Measurements from ENCODE around the gene APOA1.

- TF ChIP-seq, protein P1, sequence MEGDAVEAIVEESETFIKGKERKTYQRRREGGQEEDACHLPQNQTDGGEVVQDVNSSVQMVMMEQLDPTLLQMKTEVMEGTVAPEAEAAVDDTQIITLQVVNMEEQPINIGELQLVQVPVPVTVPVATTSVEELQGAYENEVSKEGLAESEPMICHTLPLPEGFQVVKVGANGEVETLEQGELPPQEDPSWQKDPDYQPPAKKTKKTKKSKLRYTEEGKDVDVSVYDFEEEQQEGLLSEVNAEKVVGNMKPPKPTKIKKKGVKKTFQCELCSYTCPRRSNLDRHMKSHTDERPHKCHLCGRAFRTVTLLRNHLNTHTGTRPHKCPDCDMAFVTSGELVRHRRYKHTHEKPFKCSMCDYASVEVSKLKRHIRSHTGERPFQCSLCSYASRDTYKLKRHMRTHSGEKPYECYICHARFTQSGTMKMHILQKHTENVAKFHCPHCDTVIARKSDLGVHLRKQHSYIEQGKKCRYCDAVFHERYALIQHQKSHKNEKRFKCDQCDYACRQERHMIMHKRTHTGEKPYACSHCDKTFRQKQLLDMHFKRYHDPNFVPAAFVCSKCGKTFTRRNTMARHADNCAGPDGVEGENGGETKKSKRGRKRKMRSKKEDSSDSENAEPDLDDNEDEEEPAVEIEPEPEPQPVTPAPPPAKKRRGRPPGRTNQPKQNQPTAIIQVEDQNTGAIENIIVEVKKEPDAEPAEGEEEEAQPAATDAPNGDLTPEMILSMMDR (IDR thresholded peaks at IDR 0.05), result no peak
- TF ChIP-seq POLR2A (IDR thresholded peaks at IDR 0.05), result no peak
- no peak for TF ChIP-seq EP300 (IDR thresholded peaks at IDR 0.05)
Measured at GRCh38 chr11:116840746-116841296, 3.4 kb upstream of the APOA1 start.

Measured in sigmoid colon (tissue), 4 donors.